Measurements from ENCODE around the gene SNHG17. TPM values are rescaled to one million over a fixed set of nuclear protein-coding genes. Genes with fewer than 3 reads are reported as not detected.
"Not testable (repeated sequence)": the region's sequence is repeated elsewhere in the genome, so short reads cannot be mapped to it uniquely, and the experiment has no call there.

The SNHG17 gene
- total RNA-seq, 1 donor from 2014 or later: 4.5 TPM

DNA sequence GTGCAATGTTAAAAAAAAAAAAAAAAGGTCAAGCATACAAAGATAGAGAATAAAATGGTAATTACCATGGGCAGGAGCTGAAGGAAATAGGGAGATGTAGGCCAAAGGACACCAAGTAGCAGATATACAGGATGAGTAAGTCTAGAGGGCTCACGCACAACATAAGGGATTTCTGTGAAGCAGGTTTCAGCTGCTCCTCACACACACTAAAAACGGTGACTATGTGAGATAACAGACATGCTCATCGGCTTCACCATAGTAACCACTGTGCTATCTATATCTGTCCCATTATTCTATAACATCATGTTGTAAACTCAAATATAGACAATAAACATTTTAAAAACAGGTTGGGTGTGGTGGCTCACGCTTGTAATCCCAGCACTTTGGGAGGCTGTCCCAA lies 11.6 kb downstream of the SNHG17 start:
- DNase-seq (ENCODE audit: low spot score in 2 of 2) (no peak), FAIRE-seq (no peak)

DNA sequence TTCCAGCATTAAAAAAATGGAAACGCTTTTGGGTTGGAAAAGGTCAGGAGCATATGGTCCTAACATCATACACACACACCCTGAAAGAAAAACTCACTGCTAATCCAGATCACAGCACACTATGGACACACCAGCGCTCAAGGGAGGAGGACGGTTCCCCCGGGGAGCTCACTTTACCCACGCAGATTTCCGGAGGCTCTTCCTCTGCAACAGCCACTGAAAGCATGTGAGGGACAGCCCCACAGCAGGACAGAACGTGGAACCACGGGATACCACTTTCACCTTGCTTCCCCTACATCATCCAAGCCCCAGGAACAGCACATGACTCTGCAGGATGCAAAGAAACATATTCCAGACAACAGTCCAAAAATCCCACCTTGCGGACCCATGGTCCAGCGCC lies 13.2 kb downstream of the SNHG17 start:
- DNase-seq (ENCODE audit: low spot score in 2 of 2) (no peak), FAIRE-seq (no peak)

DNA sequence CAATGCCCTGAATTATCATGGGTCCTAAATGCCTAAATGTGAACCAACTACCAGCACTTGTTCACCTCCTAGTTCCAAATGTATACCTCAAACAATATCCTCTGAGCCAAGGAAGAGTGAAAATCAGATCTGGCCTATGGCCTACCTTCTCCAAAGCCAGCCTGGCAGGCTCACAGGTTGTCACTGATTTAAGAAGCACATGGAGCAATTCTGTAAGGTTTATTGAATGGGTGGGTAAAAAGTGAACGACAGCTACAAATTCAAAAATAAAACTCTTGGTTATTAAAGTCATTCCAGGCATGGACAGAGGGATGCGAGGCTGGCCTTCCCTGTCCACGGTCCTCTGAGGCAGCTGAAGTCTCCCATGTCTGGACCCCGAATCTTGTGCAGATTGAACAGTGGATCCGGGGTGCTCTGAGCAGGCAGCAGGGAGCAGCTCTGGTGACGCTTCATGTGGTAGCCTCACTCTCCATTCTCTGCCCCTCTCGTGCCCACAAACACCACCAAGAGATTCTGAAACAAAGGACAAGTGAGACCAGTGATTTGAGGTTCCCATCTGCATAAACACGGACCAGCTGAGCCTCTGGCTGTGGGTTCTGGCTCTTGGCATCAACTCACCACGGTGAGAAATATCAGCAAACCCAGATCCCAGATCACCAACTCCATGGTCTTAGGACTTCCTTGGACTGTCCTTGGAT lies 14.6 kb downstream of the SNHG17 start:
- FAIRE-seq (no peak), DNase-seq (ENCODE audit: low spot score in 2 of 2) (no peak)

DNA sequence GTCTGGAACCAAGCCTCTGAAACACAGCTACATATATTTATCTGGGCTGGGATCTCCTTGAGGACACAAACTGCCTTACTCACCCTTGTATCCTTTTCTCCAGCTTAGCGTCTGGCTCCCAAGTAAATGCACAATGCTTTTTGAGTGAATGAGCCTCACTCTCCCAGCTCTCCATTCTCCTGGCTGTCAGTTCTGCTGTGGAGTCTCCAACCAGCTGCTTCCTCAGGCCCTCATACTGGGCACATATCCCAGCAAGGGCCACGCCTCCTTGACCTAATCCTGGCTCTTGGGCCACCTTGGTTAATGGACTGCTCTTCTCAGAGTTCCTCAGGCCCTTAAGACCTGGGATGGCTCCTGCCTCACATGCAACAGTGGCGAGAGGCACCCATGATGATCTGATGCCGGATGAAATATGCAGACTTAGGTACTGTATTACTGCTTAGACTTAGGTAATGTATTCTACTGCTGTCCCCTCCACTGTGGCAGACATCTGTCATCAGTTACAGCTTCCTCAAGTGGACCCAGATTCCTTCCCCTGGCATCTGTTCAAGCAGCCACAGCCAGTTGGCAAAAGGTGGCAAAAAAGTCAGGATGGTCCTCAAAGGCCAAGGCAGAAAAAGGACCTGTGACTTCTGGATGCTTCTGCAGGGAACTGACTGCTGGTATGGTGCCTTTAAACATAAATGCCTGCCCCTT lies 16.5 kb downstream of the SNHG17 start:
- no peak for DNase-seq (ENCODE audit: low spot score in 2 of 2)
- no peak for FAIRE-seq

DNA sequence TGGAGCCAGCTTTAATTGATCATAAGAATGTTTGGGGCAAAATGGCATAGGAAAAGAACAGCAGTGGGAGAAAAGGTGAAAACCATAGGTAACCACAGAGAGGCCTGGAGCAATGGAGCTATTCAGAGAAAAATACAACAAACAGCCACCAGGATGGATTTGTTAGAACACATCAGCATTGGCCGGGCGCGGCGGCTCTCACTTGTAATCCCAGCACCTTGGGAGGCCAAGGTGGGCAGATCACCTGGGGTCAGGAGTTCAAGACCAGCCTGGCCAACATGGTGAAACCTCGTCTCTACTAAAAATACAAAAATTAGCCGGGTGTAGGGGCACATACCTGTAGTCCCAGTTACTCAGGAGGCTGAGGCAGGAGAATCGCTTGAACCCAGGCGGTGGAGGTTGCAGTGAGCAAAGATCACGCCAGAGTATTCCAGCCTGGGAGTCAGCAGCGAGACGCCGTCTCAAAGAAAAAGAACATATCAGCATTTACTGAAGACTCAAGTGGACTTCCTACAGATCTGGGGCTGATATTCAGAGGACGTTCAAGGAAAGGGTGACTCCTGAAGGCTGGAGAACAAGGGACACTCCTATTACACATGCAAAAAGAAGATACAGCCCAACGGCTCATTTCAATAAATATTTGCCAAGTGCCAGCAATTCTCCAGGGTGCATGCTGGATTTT lies 20.2 kb downstream of the SNHG17 start:
- FAIRE-seq (no peak), DNase-seq (ENCODE audit: low spot score in 2 of 2) (no peak)

DNA sequence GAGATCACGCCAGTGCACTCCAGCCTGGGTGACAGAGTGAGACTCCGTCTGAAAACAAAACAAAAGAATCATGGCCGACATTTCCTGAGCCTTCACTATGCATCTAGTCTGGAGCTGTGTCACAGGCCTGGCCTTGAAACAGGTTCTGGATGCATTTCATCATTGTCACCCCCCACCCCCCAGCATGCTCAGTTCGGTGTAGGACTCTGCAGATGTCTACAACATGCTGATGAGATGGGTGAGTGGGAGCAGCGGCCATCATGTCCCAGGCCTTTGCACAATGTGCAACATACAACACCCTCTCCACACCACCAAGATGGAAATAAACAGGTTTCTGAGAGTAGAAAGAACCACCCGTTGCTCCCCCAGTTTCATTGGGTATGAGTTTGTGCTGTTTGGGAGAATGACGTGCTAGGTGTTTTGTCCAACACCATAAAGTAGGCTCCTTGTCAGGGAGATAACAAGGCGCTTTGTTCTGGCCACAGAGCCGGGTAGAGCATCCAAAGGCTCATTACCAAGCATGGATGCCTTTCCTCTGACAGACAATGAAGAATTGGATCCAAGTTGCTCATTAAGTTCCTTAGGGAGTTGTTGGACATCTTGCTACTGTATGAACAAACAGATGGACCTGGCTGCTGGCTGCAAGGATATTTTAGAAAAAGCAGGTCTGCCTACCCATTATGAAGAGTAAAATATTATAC lies 22.1 kb downstream of the SNHG17 start:
- FAIRE-seq (no peak), DNase-seq (ENCODE audit: low spot score in 2 of 2) (peak in 1 of 2 donors; percentile 26)

DNA sequence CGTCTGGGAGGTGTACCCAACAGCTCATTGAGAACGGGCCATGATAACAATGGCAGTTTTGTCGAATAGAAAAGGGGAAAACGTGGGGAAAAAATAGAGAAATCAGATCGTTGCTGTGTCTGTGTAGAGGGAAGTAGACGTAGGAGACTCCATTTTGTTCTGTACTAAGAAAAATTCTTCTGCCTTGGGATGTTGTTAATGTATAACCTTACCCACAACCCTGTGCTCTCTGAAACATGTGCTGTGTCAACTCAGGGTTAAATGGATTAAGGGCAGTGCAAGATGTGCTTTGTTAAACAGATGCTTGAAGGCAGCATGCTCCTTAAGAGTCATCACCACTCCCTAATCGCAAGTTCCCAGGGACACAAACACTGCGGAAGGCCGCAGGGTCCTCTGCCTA lies 27.3 kb downstream of the SNHG17 start:
- not testable (repeated sequence) for FAIRE-seq; DNase-seq (ENCODE audit: low spot score in 2 of 2)

DNA sequence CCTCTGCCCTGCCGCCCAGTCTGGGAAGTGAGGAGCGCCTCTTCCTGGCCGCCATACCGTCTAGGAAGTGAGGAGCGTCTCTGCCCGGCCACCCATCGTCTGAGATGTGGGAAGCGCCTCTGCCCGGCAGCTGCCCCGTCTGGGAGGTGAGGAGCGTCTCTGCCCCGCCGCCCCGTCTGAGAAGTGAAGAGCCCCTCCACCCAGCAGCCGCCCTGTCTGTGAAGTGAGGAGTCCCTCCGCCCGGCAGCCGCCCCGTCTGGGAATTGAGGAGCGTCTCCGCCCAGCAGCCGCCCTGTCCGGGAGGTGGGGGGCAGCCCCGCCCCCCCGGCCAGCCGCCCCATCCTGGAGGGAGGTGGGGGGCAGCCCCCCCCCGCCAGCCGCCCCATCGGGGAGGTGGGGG lies 27.8 kb downstream of the SNHG17 start:
- no peak for FAIRE-seq
- DNase-seq (ENCODE audit: low spot score in 2 of 2): no peak

DNA sequence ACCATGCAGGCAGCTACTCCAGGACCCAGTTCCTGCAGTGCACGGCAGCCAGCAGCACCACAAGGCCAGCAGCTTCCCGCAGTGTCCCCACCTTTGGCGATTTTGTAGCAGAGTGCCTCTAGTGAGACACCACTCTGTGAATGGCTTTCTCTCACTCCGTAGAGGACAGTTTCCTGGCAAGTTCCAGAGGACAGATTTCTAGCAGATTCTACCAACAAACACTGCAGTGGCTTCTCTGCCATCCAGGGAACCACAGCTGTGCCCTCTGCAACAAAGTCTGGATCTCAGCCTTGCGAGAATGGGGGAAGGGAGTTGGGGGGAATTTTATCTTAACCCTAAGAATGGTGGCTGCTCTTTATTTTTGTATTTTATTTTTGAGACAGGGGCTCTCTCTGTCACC lies 28.7 kb downstream of the SNHG17 start:
- DNase-seq (ENCODE audit: low spot score in 2 of 2): peak in 1 of 2 donors; percentile 34
- FAIRE-seq: no peak

DNA sequence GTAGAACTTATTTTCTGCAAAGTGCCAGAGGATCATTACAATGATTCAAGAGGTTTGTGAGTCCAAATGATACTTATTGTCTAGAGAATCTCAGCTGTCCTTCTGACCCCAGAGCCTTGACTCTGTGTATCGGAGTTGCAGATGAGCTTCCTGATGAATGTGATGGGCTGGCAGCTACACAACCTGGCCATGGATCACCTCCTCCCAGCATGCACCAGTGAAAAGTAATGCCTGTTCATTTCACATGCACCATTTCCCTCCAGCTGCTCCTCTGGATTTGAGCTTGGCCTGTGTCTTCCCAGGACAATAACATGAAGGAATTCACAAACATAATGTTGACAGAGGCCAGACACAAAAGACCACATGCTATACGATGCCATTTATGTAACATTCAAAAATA lies 30.0 kb downstream of the SNHG17 start:
- FAIRE-seq (no peak), DNase-seq (ENCODE audit: low spot score in 2 of 2) (no peak)

DNA sequence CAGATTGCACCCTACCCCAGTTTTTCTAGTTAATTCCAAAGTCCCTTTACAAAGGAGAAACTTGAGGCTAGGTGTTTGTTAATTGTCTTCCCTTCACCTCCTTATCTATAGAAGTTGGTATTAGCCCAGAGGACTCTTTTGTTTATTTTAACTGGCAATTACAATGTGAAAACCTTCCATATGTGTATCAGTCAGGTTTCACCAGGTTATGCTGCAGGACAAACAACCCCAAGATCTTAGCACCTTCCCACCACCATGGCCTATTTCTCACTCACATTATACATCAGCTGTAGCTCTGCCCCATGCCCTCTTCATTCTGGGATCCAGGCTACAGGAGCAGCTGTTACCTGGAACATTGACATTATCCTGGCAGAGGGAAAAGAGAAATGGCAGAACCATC lies 31.1 kb downstream of the SNHG17 start:
- DNase-seq (ENCODE audit: low spot score in 2 of 2): no peak
- no peak for FAIRE-seq

DNA sequence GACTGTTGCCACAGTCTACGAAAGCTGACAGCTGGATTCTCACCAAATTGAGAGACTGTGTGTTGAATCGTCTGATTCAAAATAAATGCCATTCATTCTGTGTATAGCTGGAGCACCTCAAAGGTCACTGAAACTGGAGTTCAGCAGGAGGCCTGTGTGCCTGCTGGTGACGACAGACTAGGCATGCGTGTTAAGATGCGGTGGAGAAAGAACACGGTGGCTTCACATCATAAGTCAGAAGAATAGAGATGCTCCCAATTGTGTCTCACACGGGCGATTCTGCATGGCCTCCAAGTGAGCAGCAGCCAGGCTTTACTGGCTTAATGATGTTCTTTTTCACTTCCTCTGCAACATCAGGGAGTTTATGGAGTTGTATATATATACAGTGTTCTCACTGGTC lies 32.3 kb downstream of the SNHG17 start:
- FAIRE-seq: no peak

DNA sequence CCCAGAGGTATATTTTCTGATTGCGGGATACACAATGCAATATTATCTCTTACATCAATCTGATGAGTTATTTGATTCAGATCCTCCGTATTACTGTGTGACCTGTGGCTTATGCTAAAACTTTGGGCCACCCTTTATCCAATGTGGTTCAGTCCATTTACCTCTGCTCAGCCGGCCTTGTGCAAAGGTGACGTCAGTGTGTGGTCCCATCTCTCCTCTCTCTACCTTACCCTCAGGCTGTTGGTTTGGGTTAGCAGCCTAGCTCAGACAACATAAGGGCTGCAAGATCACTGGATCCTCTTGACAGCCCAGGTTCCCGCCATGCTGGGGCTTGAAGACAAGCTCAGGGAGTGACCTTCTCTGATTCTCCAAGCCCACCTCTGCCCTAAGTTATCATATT lies 33.0 kb downstream of the SNHG17 start:
- FAIRE-seq (no peak), DNase-seq (ENCODE audit: low spot score in 2 of 2) (no peak)

More for the DNA sequence above, 32.3 kb downstream of the SNHG17 start:
- no peak for DNase-seq (ENCODE audit: low spot score in 2 of 2)

DNA sequence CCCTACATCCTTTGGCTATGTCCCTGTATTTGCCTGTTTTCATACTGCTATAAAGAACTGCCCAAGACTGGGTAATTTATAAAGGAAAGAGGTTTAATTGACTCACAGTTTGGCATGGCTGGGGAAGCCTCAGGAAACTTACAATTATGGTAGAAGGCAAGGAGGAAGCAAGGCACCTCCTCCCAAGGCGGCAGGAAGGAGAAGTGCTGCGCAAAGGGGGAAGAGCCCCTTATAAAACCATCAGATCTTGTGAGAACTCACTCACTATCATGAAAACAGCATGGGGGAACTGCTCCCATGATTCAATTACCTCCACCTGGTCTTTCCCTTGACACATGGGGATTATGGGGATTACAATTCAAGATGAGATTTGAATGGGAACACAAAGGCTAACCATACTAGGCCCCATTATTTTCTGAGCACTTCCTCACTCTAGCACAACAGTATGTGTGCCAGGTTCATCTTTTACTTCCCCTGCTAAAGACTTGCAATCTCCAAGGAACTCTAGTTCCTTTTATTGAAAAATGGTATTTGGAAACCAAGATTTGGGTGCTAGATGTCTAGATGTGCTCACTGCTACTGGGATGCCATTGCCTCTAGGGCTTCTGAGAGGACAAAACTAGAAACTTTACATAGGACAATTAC lies 39.3 kb downstream of the SNHG17 start:
- DNase-seq (ENCODE audit: low spot score in 2 of 2); FAIRE-seq: not testable (repeated sequence)

DNA sequence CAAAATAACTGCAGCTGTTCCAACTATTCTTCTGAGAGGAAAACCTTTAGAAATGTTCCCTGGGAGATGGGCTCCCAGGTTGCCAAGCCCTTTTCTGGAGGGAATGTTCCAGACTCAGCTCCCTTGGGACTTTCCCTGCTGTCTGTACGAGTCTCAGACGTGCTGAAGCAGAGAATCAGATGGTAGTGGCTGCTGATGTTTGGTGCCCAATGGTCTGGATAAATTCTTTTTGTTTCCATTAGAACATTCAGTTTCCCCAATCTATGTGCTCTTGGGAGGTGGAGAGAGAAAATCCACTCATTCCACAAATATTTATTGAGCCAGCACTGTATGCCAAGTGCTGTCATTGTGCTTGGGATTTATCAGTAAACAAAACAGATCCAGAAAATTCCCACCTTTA lies 40.0 kb downstream of the SNHG17 start:
- DNase-seq (ENCODE audit: low spot score in 2 of 2) (no peak), FAIRE-seq (no peak)

DNA sequence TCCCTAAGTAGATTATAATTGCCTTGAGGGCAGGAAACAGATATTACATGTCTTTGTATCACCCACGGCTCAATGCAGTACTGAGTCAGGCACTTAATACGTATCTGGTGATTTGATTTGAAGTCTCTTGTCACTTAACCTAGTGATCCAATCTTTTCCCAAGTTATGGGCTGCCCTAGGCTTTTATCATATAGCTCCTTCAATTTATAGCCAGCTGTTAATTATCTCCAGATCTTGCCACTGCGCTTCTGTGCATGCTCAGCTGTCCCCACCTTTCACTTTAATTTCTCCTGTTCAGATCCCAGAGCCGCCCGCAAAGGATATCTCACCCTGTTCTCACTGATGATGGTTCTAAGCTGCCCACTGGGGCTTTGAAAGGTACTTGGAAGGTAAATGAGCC lies 41.9 kb downstream of the SNHG17 start:
- FAIRE-seq (no peak), DNase-seq (ENCODE audit: low spot score in 2 of 2) (no peak)

DNA sequence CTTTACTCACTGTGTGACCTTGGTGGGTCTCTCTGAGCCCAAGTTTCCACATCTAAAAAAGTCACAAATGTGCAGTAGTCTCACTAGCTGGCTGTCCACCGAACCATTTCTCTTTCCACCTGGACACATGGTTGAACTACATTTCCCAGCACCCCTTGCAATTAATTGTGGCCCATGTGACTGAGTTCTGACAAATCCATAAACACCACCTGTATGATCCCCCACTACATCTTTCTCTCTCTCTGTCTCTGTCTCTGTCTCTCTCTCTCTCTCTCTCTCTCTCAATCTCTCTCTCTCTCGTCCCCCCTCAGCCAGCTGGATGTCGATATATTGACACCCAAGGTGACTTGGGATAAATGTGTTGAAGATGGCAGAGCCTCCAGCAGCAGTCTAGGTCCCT lies 42.8 kb downstream of the SNHG17 start:
- FAIRE-seq (no peak), DNase-seq (ENCODE audit: low spot score in 2 of 2) (no peak)

DNA sequence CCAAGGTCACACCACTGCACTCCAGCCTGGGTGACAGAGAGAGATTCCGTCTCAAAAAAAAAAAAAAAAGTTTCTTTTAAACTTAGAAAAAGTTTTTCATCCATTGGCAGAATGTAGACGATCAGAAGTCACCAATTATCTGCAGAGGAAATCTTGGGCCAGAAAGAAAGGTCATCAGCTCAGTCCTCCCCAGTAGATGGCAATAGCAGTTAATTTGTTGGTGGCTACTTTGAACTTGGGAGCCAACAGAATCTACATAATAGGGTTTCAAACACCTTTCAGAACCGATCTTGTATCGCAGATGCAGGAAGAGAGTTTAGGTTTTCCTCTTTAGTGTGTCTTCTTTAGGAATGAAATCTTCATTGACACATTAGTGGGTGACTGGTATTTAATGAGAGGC lies 47.2 kb downstream of the SNHG17 start:
- peak; percentile 17 for FAIRE-seq
- peak in 1 of 2 donors; percentile 39 for DNase-seq (ENCODE audit: low spot score in 2 of 2)

DNA sequence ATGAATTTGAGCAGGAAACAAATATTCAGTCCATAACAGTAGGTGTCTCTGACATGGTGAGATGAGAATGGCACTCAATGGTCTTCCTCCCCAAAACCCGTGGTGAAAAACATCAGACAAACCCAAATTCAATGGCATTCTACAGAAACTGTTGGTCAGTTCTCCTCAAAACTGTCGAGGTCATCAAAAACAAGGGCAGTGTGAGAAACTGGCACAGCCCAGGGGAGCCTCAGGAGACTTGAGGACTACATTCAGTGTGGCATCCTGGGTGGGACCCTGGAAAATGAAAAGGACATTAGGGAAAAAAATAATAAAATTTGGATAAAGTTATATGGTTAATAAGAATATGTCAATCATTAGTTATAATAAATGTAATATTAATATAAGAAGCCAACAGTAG lies 48.3 kb downstream of the SNHG17 start:
- DNase-seq (ENCODE audit: low spot score in 2 of 2) (no peak), FAIRE-seq (no peak)

DNA sequence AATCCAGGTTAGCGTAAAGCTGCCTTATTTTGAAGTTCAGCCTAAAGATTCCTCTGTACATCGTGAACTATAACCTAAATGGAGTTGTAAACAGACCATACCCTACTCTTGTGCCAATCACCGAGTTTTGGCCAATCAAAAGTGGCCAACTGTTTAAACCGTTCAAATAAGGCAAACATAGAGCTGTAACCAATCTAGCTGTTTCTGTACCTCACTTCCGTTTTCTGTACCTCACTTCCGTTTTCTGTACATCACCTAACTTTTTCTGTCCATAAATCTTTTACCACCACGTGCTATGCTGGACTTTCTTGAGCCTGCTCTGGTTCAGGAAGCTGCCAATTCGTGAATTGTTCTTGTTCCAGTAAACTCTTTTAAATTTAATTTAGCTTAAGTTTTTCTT lies 49.1 kb downstream of the SNHG17 start:
- FAIRE-seq (no peak), DNase-seq (ENCODE audit: low spot score in 2 of 2) (no peak)

DNA sequence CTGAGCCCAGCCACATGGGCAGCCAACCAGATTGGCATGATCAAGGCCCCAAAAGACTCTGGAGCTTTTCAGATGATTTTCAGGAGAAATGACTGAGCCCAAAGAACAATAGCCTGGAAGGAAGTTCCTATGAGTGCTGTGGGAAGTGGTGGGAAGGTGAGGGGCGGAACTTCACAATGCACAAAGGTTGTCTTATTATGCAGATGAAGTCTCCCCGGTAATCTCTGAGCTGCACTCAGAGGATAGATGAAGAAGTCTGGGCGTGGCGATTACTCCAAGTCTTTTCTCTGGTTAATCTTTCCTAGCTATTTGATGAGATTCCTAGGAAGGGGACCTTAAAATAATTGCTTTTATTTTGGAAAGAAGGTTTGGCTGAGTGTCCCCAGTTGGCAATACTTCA lies 52.0 kb downstream of the SNHG17 start:
- DNase-seq (ENCODE audit: low spot score in 2 of 2): no peak
- FAIRE-seq: no peak
